Skeletal muscle satellite cell (primary cell): Measurements from ENCODE around the gene CCT4. TPM values are rescaled to one million over a fixed set of nuclear protein-coding genes. Genes with fewer than 3 reads are reported as not detected.

Source experiments
- H3K27me3 ChIP-seq: 2 replicates; pipeline ENCODE4 v1.7.0; 2013; ENCODE audit warnings: low read length; ENCODE audit not compliant: control insufficient read depth, insufficient read depth
- H3K36me3 ChIP-seq: 2 replicates; pipeline ENCODE4 v1.7.0; 2013; ENCODE audit warnings: mild to moderate bottlenecking, control low read depth, low read length; ENCODE audit not compliant: insufficient read depth
- H3K4me1 ChIP-seq: 2 replicates; pipeline ENCODE4 v1.7.0; 2013; ENCODE audit warnings: low read length; ENCODE audit not compliant: control insufficient read depth, insufficient read depth
- H3K4me2 ChIP-seq: 2 replicates; pipeline ENCODE4 v1.7.0; 2013; ENCODE audit warnings: mild to moderate bottlenecking, low read length
- H3K4me3 ChIP-seq: 2 replicates; pipeline ENCODE4 v1.7.0; 2013; ENCODE audit warnings: low read length
- H3K9ac ChIP-seq: 2 replicates; pipeline ENCODE4 v1.7.0; 2013; ENCODE audit warnings: mild to moderate bottlenecking, low read depth, low read length, moderate library complexity
- H3K9me3 ChIP-seq: replicated peaks from 2 replicates; pipeline ENCODE4 v1.7.0; 2013; ENCODE audit warnings: mild to moderate bottlenecking, control low read depth, low read length
- small RNA-seq: library from RNA; depleted of rRNA; stranded (forward); fragments of <200 nt; gene quantifications from one replicate; pipeline ENCODE3, GENCODE V24; 2012

The CCT4 gene

DNA sequence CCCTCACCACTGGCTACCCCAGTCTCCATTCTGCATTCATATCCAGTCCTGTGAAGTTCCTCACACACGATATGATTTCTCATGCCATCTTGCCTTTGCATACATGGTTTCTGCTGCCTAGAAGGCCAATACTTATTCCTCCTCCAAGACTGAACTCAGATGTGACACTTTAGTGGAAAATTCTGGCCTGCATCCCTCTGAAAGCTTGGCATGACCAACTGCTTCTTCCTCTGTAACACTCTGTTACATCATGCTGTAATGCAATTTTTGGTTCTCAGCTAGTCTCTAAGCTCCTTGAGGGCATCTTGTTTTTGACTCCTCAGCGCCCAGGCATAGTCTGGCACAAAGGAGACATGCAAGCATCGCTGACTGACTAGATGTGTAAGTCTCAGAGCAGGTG, 47.2 kb downstream of the CCT4 start:
- no peaks in the 10 kb centered on the region for H3K27me3 ChIP-seq
- no peaks in the 10 kb centered on the region for H3K9me3 ChIP-seq
- no peak overlapping the region for H3K9ac ChIP-seq
- H3K4me3 ChIP-seq = no peak overlapping the region
- H3K4me1 ChIP-seq = no peaks in the 10 kb centered on the region
- H3K36me3 ChIP-seq = no peaks in the 10 kb centered on the region
- no peak overlapping the region for H3K4me2 ChIP-seq

DNA sequence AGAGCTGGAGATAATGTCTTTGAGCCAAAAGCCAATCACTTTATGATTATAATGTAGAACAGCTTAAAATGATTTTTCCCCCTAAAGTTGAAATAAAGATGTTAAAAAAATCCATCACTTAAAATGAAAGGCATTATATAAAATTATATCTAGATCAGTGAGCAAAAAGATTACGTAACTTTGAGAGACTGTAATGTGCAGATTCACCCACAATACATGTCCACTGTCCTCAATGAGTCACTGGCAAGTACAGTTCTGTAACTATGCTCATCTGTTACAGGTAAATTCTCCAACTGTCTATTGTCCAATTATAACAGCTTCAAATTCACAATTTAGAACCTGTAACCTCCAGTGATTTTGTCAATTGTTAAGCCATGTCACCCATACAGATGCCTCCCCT, 53.6 kb downstream of the CCT4 start:
- no peak overlapping the region for H3K4me3 ChIP-seq
- H3K4me2 ChIP-seq = no peak overlapping the region
- no peaks in the 10 kb centered on the region for H3K36me3 ChIP-seq
- H3K9me3 ChIP-seq = no peaks in the 10 kb centered on the region
- H3K9ac ChIP-seq = no peak overlapping the region
- no peaks in the 10 kb centered on the region for H3K4me1 ChIP-seq
- no peaks in the 10 kb centered on the region for H3K27me3 ChIP-seq

DNA sequence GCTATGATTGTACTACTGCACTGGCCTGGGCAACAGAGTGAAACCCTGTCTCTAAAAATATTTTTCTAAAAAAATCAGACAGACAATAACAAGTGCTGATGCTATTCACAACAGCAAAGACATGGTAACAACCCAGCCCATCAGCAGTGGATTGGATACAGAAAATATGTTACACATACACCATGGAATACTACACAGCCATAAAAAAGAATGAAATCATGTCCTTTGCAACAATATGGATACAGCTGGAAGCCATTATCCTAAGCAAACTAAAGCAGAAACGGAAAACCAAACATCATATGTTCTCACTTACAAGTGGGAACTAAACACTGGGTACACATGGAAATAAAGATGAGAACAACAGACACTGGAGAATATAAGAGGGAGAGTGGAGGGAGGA, 54.5 kb downstream of the CCT4 start:
- Histone ChIP-seq H3K4me3 (no peak overlapping the region), H3K9ac (no peak overlapping the region), H3K4me1 (no peaks in the 10 kb centered on the region), H3K36me3 (no peaks in the 10 kb centered on the region), H3K4me2 (no peak overlapping the region), H3K27me3 (no peaks in the 10 kb centered on the region), H3K9me3 (no peaks in the 10 kb centered on the region)

DNA sequence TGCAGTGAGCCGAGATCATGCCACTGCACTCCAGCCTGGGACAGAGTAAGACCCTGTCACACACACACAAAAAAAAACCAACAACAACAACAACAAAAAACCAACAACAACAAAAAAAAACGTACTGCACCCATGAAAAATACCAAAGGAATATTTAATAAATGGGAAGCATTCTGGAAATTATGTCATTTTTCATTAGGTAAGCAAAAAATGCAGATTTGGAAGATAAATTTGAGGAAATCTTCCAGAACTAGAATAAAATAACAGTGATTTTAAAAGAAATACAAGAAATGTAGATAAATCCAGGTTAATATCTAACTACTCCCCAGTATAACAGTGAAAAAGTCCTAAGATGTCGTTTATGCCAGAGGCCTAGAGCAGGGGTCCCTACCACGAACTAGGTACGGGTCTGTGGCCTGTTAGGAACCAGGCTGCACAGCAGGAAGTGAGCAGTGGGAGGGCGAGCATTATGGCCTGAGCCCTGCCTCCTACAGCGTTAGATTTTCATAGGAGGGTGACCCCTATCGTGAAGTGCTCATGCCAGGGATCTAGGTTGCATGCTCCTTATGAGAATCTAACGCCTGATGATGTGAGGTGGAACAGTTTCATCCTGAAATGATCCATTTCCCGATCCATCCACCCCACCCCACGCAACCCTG, 56.1 kb downstream of the CCT4 start:
- H3K27me3 ChIP-seq = no peaks in the 10 kb centered on the region
- no peak overlapping the region for H3K4me2 ChIP-seq
- H3K36me3 ChIP-seq = no peaks in the 10 kb centered on the region
- H3K4me3 ChIP-seq = no peak overlapping the region
- H3K9ac ChIP-seq = no peak overlapping the region
- no peaks in the 10 kb centered on the region for H3K4me1 ChIP-seq
- no peaks in the 10 kb centered on the region for H3K9me3 ChIP-seq

DNA sequence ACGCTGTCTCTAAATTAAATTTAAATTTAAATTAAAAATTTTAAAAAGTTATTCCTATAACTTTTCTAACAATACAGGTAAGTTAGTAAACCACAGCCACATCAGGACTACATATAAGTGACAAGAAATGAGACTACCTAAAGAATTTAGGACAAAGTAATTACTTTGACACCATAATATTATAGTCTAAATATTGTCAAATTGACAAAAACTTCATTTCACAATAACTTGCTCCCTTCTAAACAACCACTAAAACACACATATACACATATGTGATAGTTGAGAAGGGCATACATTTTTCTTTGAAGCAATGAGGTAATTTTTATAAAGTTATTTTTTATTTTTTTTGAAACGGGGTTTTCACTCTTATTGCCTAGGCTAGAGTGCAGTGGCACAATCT, 66.2 kb downstream of the CCT4 start:
- Histone ChIP-seq H3K9ac (no peak overlapping the region), H3K4me2 (no peak overlapping the region), H3K4me1 (no peaks in the 10 kb centered on the region), H3K9me3 (no peaks in the 10 kb centered on the region), H3K4me3 (no peak overlapping the region), H3K36me3 (no peaks in the 10 kb centered on the region), H3K27me3 (peaks cover 8% of the 10 kb centered on the region)

Small RNA genes lying within 50 kb of the gene (small RNA-seq; reads per million reads assigned to genes)
- not detected for gene RF00019
